ENCODE results near the gene CYP24A1.

DNA sequence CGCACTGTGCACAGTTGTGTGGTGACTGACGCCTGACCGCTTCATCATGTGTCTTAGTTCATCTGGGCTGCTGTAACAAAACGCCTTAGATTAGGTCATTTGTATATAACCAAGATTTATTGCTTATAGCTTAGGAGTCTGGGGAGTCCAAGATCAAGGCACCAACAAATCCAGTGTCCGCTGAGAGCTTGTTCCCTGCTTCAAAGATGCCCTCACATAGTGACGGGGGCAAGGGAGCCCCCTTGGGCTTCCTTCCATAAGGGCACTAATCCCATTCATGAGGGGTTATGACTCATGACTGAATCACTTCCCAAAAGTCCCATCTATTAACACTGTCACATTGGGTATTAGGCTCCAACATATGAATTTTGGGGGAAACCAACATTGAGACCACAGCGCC is 34.6 kb downstream of the CYP24A1 start:
- TF ChIP-seq, protein P1, sequence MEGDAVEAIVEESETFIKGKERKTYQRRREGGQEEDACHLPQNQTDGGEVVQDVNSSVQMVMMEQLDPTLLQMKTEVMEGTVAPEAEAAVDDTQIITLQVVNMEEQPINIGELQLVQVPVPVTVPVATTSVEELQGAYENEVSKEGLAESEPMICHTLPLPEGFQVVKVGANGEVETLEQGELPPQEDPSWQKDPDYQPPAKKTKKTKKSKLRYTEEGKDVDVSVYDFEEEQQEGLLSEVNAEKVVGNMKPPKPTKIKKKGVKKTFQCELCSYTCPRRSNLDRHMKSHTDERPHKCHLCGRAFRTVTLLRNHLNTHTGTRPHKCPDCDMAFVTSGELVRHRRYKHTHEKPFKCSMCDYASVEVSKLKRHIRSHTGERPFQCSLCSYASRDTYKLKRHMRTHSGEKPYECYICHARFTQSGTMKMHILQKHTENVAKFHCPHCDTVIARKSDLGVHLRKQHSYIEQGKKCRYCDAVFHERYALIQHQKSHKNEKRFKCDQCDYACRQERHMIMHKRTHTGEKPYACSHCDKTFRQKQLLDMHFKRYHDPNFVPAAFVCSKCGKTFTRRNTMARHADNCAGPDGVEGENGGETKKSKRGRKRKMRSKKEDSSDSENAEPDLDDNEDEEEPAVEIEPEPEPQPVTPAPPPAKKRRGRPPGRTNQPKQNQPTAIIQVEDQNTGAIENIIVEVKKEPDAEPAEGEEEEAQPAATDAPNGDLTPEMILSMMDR (IDR thresholded peaks at IDR 0.05; ENCODE audit: borderline replicate concordance, extremely low read depth, low read length, poor library complexity, severe bottlenecking), result no peak
- TF ChIP-seq EZH2 (IDR thresholded peaks at IDR 0.05; ENCODE audit: borderline replicate concordance, low read depth, low read length, severe bottlenecking), result no peak
